Measurements from ENCODE around the gene RNF2.

DNA sequence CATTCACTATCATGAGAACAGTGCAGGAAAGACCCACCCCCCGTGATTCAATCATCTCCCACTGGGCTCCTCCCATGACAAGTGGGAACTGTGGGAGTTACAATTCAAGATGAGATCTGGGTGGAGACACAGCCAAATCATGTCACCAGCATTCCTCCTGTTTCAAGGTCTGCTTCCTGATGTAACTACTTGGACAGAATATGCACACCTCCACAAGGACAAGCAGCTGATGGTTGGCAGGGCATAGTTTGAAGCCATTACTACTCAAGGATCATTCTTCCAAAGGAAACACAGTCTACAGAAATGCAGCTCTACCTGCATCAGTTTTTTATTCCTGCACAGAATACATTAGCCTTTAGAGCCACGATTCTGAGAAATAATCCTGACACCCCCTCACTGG lies 28.5 kb upstream of the RNF2 start:
- TF ChIP-seq POLR2A (IDR thresholded peaks at IDR 0.05) = no peak
- TF ChIP-seq, protein P1, sequence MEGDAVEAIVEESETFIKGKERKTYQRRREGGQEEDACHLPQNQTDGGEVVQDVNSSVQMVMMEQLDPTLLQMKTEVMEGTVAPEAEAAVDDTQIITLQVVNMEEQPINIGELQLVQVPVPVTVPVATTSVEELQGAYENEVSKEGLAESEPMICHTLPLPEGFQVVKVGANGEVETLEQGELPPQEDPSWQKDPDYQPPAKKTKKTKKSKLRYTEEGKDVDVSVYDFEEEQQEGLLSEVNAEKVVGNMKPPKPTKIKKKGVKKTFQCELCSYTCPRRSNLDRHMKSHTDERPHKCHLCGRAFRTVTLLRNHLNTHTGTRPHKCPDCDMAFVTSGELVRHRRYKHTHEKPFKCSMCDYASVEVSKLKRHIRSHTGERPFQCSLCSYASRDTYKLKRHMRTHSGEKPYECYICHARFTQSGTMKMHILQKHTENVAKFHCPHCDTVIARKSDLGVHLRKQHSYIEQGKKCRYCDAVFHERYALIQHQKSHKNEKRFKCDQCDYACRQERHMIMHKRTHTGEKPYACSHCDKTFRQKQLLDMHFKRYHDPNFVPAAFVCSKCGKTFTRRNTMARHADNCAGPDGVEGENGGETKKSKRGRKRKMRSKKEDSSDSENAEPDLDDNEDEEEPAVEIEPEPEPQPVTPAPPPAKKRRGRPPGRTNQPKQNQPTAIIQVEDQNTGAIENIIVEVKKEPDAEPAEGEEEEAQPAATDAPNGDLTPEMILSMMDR (IDR thresholded peaks at IDR 0.05) = no peak
